Esophagus muscularis mucosa (tissue), 4 donors: Measurements from ENCODE around the gene ASMT.

Source experiments
- CTCF ChIP-seq, 3 experiments: fragments of 200-600 bp in 2 of 3; fragments of 450-650 bp in 1 of 3; sonication (generic) in 2 of 3; IDR thresholded peaks; one replicate each; pipeline ENCODE4 v1.5.1; 2017 to 2019; ENCODE audit warnings: antibody characterized with exemption in 3 of 3, mild to moderate bottlenecking in 2 of 3, moderate library complexity in 1 of 3
- EP300 ChIP-seq: sonication (generic); formaldehyde crosslinking; IDR thresholded peaks from one replicate; pipeline ENCODE4 v1.6.1; 2017; ENCODE audit warnings: antibody characterized with exemption
- POLR2A ChIP-seq: fragments of 450-650 bp; IDR thresholded peaks from one replicate; pipeline ENCODE4 v1.6.1; 2017; ENCODE audit warnings: antibody characterized with exemption, moderate library complexity, mild to moderate bottlenecking, low read depth
- POLR2AphosphoS5 ChIP-seq, 2 donors: sonication (generic); formaldehyde crosslinking; IDR thresholded peaks; one replicate each; pipeline ENCODE4 v1.6.1; 2017; ENCODE audit warnings: antibody characterized with exemption in 2 of 2

- no peak for TF ChIP-seq CTCF (IDR thresholded peaks at IDR 0.05)
- TF ChIP-seq POLR2A = no peak
- no peak for TF ChIP-seq EP300
- no peak for TF ChIP-seq POLR2AphosphoS5 (IDR thresholded peaks at IDR 0.05)
Measured at GRCh38 chrX:1676866-1677265, 62.0 kb downstream of the ASMT start.
